K562 (cell line): ENCODE measurements around the gene PTPRR. TPM values are rescaled to one million over a fixed set of nuclear protein-coding genes. Genes with fewer than 3 reads are reported as not detected.

ENCODE experiments used
- CTCFL ChIP-seq: IDR thresholded peaks from 2 replicates; pipeline ENCODE4 v1.6.1; 2011; ENCODE audit warnings: borderline replicate concordance, low read depth, mild to moderate bottlenecking, moderate library complexity, low read length; ENCODE audit not compliant: insufficient read depth, poor library complexity, severe bottlenecking
- DNMT1 ChIP-seq: fragments of 450-650 bp; IDR thresholded peaks from 2 replicates; pipeline ENCODE4 v1.6.1; 2016; ENCODE audit warnings: antibody characterized with exemption, mild to moderate bottlenecking
- ETS1 ChIP-seq: conservative IDR thresholded peaks from 2 replicates; pipeline ENCODE4 v1.6.1; 2011; ENCODE audit warnings: low read depth, mild to moderate bottlenecking, low read length; ENCODE audit not compliant: control insufficient read depth
- MEF2A ChIP-seq: IDR thresholded peaks from 2 replicates; pipeline ENCODE4 v1.6.1; 2011; ENCODE audit warnings: low read depth, mild to moderate bottlenecking, low read length, moderate library complexity; ENCODE audit not compliant: control insufficient read depth
- NCOR1 ChIP-seq: fragments of 450-650 bp; IDR thresholded peaks from 2 replicates; pipeline ENCODE4 v1.6.1; 2016; ENCODE audit warnings: mild to moderate bottlenecking, moderate library complexity
- NR1H2 ChIP-seq: sonication (generic); formaldehyde crosslinking; IDR thresholded peaks from 2 replicates; pipeline ENCODE4 v1.4.0; 2020; ENCODE audit warnings: mild to moderate bottlenecking, missing genetic modification reagents
- PRMT5 ChIP-seq: sonication (generic); formaldehyde crosslinking; IDR thresholded peaks from 2 replicates; pipeline ENCODE4 v1.5.0; 2020; ENCODE audit warnings: missing genetic modification reagents
- RBM34 ChIP-seq: fragments of 200-400 bp; formaldehyde crosslinking; IDR thresholded peaks from 2 replicates; pipeline ENCODE4 v1.6.1; 2018; ENCODE audit warnings: low read length, borderline replicate concordance; ENCODE audit not compliant: insufficient read depth
- SIN3B ChIP-seq: fragments of 450-650 bp; IDR thresholded peaks from 2 replicates; pipeline ENCODE4 v1.6.1; 2017; ENCODE audit warnings: low read depth, mild to moderate bottlenecking, moderate library complexity
- TRIM25 ChIP-seq: fragments of 450-650 bp; IDR thresholded peaks from 2 replicates; pipeline ENCODE4 v1.7.0; 2016; ENCODE audit warnings: borderline replicate concordance
- ZFP36 ChIP-seq: fragments of 150-350 bp; IDR thresholded peaks from 2 replicates; pipeline ENCODE4 v1.6.1; 2018; ENCODE audit warnings: low read length, low read depth; ENCODE audit not compliant: partially characterized antibody
- ZKSCAN1 ChIP-seq: fragments of 150-350 bp; IDR thresholded peaks from 2 replicates; pipeline ENCODE4 v1.6.1; 2016; ENCODE audit warnings: low read depth, low read length
- ZNF318 ChIP-seq, 2 experiments: fragments of 450-650 bp; IDR thresholded peaks; 2 replicates each; pipeline ENCODE4 v1.6.1; 2016; ENCODE audit warnings: mild to moderate bottlenecking in 2 of 2, borderline replicate concordance in 1 of 2, low read depth in 1 of 2, moderate library complexity in 1 of 2
- polyA plus RNA-seq, 8 experiments: library from polyadenylated mRNA; depleted of rRNA in 4 of 8; stranded (reverse) in 5 of 8; unstranded in 3 of 8; fragments of >200 nt; fragmentation: Nextera tagmentation in 2 of 8; fragmentation: Illumina TruSeq in 1 of 8; extraction: Ambion mirVana in 2 of 8; extraction: Trizol in 1 of 8; gene quantifications; 2 replicates each; pipeline versions ENCODE4 v1.2.1 to v1.2.3, GENCODE V29; 2011 to 2014; ENCODE audit warnings: inconsistent platforms in 1 of 8, missing spikeins in 1 of 8
- total RNA-seq, 7 experiments: library from RNA; depleted of rRNA in 6 of 7; stranded (reverse); fragments of >200 nt in 6 of 7; fragmentation: Illumina TruSeq in 2 of 7; extraction: Trizol in 2 of 7; gene quantifications; 2 replicates each; pipeline versions ENCODE4 v1.2.1 to v1.2.3, GENCODE V29; 2011 to 2021; ENCODE audit warnings: low replicate concordance in 1 of 7

The PTPRR gene
- total and polyA plus RNA-seq, 9 of the 15 experiments (the other 6 are each of a cell fraction or from before 2014, with no cell fraction given): 6.6 to 41.7 (median 12.3) TPM

- TF ChIP-seq MEF2A: peak; percentile 12; the same call in 1 of the 2 replicates
- no peak for TF ChIP-seq DNMT1
- no peak for TF ChIP-seq ETS1
- no peak for TF ChIP-seq PRMT5 (CRISPR knock-in tag)
- no peak for TF ChIP-seq RBM34
- TF ChIP-seq SIN3B: no peak
- TF ChIP-seq NCOR1: peak; percentile 73
- no peak for TF ChIP-seq ZNF318 (IDR thresholded peaks at IDR 0.05; ENCODE audit: borderline replicate concordance in 1 of 2, low read depth in 1 of 2)
- TF ChIP-seq TRIM25: no peak
- no peak for TF ChIP-seq NR1H2
- no peak for TF ChIP-seq ZFP36
- no peak for TF ChIP-seq CTCFL
- TF ChIP-seq ZKSCAN1: no peak
Measured at GRCh38 chr12:70645494-70646317, 274.8 kb downstream of the PTPRR start (continued).
